Kasumi-1 (cell line): Measurements from ENCODE around the gene TSEN54.

Experiments used
- DNase-seq, 2 experiments: peaks; one replicate each; lab custom pipeline; 2025; lab: John Stamatoyannopoulos, UW

Gene TSEN54

GRCh38 chr17:75544250-75544649, 27.9 kb downstream of the TSEN54 start:
- DNase-seq, result peak in 1 of 2 experiments; percentile 58

GRCh38 chr17:75546181-75546580, 29.9 kb downstream of the TSEN54 start:
- DNase-seq, result no peak

GRCh38 chr17:75547091-75547490, 30.8 kb downstream of the TSEN54 start:
- no peak for DNase-seq

- DNase-seq, result no peak
Observed at GRCh38 chr17:75548813-75549212, 32.5 kb downstream of the TSEN54 start.

GRCh38 chr17:75549246-75550138, 33.2 kb downstream of the TSEN54 start:
- no peak for DNase-seq

GRCh38 chr17:75550139-75550465, 33.8 kb downstream of the TSEN54 start:
- DNase-seq, result no peak

- DNase-seq, result no peak
Observed at GRCh38 chr17:75551266-75551665, 34.9 kb downstream of the TSEN54 start.

GRCh38 chr17:75552425-75553294, 36.3 kb downstream of the TSEN54 start:
- DNase-seq, result no peak

GRCh38 chr17:75553295-75554110, 37.2 kb downstream of the TSEN54 start:
- DNase-seq, result peak; percentile 83 to 90

- DNase-seq, result no peak
Observed at GRCh38 chr17:75555679-75556153, 39.4 kb downstream of the TSEN54 start.

- no peak for DNase-seq
Observed at GRCh38 chr17:75557075-75557851, 40.9 kb downstream of the TSEN54 start.

- no peak for DNase-seq
Observed at GRCh38 chr17:75557852-75558665, 41.7 kb downstream of the TSEN54 start.

GRCh38 chr17:75558666-75559530, 42.6 kb downstream of the TSEN54 start:
- no peak for DNase-seq

- no peak for DNase-seq
Observed at GRCh38 chr17:75559958-75560533, 43.7 kb downstream of the TSEN54 start.

- DNase-seq, result peak in 1 of 2 experiments; percentile 17
Observed at GRCh38 chr17:75561927-75562603, 45.7 kb downstream of the TSEN54 start.

- no peak for DNase-seq
Observed at GRCh38 chr17:75563063-75563758, 46.9 kb downstream of the TSEN54 start.

GRCh38 chr17:75564195-75564594, 47.9 kb downstream of the TSEN54 start:
- DNase-seq, result no peak

- peak in 1 of 2 experiments; percentile 4 for DNase-seq
Observed at GRCh38 chr17:75565066-75565465, 48.7 kb downstream of the TSEN54 start.
